ENCODE results near the gene ZFYVE28.

GRCh38 chr4:2370597-2371320 lies 47.7 kb downstream of the ZFYVE28 start:
- no peak for TF ChIP-seq CTCF (IDR thresholded peaks at IDR 0.05)
- no peak for TF ChIP-seq POLR2A (IDR thresholded peaks at IDR 0.05)
- no peak for TF ChIP-seq EP300 (IDR thresholded peaks at IDR 0.05)
